Thyroid gland (tissue), 4 donors: ENCODE data around the gene SCIN. TPM values are rescaled to one million over a fixed set of nuclear protein-coding genes. Genes with fewer than 3 reads are reported as not detected.

Experiments
- DNase-seq, 2 donors: peaks; one replicate each; pipeline ENCODE4 v3.0.0-alpha.2; 2019
- H3K27ac ChIP-seq, 3 donors: fragments of 200-600 bp; sonication (generic); 1 replicate in 2 of 3; 2 replicates in 1 of 3; pipeline ENCODE4 v1.5.1; 2016 to 2019; ENCODE audit warnings: mild to moderate bottlenecking in 1 of 3, moderate library complexity in 1 of 3
- H3K27me3 ChIP-seq: fragments of 200-600 bp; sonication (generic); one replicate; pipeline ENCODE4 v1.5.1; 2019
- H3K36me3 ChIP-seq, 2 donors: fragments of 200-600 bp; sonication (generic); one replicate each; pipeline ENCODE4 v1.5.1; 2016 to 2019
- H3K4me1 ChIP-seq, 2 donors: fragments of 200-600 bp; sonication (generic); one replicate each; pipeline ENCODE4 v1.5.1; 2017 to 2019
- H3K4me3 ChIP-seq, 3 donors: fragments of 200-600 bp; sonication (generic); replicated peaks in 1 of 3; 1 replicate in 2 of 3; 2 replicates in 1 of 3; pipeline ENCODE4 v1.5.1; 2016; ENCODE audit warnings: mild to moderate bottlenecking in 1 of 3
- H3K9me3 ChIP-seq: fragments of 200-600 bp; sonication (generic); one replicate; pipeline ENCODE4 v1.5.1; 2017
- CTCF ChIP-seq, 6 experiments: fragments of 200-600 bp in 3 of 6; fragments of 450-650 bp in 3 of 6; sonication (generic) in 3 of 6; IDR thresholded peaks; one replicate each; pipeline ENCODE4 v1.5.1; 2016 to 2019; ENCODE audit warnings: antibody characterized with exemption in 6 of 6, mild to moderate bottlenecking in 2 of 6, inconsistent platforms in 1 of 6, moderate library complexity in 1 of 6
- POLR2A ChIP-seq, 2 donors: fragments of 450-650 bp; IDR thresholded peaks; one replicate each; pipeline ENCODE4 v1.6.1; 2017; ENCODE audit warnings: antibody characterized with exemption in 2 of 2, mild to moderate bottlenecking in 2 of 2, moderate library complexity in 1 of 2
- WGBS, 2 donors: methylation state at CpG; one replicate each; pipeline ENCODE4 v1.1.5; 2017; 5-methylcytosine and 5-hydroxymethylcytosine counted together
- intact Hi-C: fragments of 100-400 bp; cut with DNase I; formaldehyde crosslinking; loops from one replicate; pipeline ENCODE4 v1.15.1; 2023
- total RNA-seq, 4 donors: library from RNA; depleted of rRNA; stranded (reverse); fragments of >200 nt; gene quantifications; one replicate each; pipeline ENCODE4 v1.2.3, GENCODE V29; 2016

Gene SCIN
- total RNA-seq, 4 donors from 2014 or later: 0.67 to 8.4 (median 3.5) TPM

- TF ChIP-seq CTCF (IDR thresholded peaks at IDR 0.05): no peak
- no peak for TF ChIP-seq POLR2A (IDR thresholded peaks at IDR 0.05)
- no peaks in the 10 kb centered on the region for H3K36me3 ChIP-seq
- no peak overlapping the region for H3K4me3 ChIP-seq
- H3K9me3 ChIP-seq: no peaks in the 10 kb centered on the region
- 90 to 91% methylated on average over 1 of the region's 1 CpG for WGBS, 2 donors
- intact Hi-C loops: no loop called here
- peaks cover 0 to 9% of the 10 kb centered on the region in 2 donors for H3K4me1 ChIP-seq
- H3K27me3 ChIP-seq: no peaks in the 10 kb centered on the region
- H3K27ac ChIP-seq: no peak overlapping the region
- DNase-seq: no peak
Observed at GRCh38 chr7:12692035-12692434, 121.5 kb downstream of the SCIN start.

- Histone ChIP-seq H3K27ac (no peak overlapping the region), H3K9me3 (no peaks in the 10 kb centered on the region), H3K27me3 (no peaks in the 10 kb centered on the region), H3K4me3 (no peak overlapping the region), H3K36me3 (no peaks in the 10 kb centered on the region), H3K4me1 (peaks cover 0 to 9% of the 10 kb centered on the region in 2 donors)
- 31 to 60% methylated on average over 3 of the region's 3 CpGs for WGBS, 2 donors
- intact Hi-C loops: no loop called here
- TF ChIP-seq CTCF (IDR thresholded peaks at IDR 0.05) (no peak), POLR2A (IDR thresholded peaks at IDR 0.05) (no peak)
- DNase-seq: no peak
Observed at GRCh38 chr7:12692479-12693259, 122.1 kb downstream of the SCIN start.

- no peak overlapping the region for H3K27ac ChIP-seq
Observed at GRCh38 chr7:12694817-12695216, 124.3 kb downstream of the SCIN start.

GRCh38 chr7:12695965-12696364 lies 125.4 kb downstream of the SCIN start:
- TF ChIP-seq CTCF (IDR thresholded peaks at IDR 0.05) (no peak), POLR2A (IDR thresholded peaks at IDR 0.05) (no peak)
- no peaks in the 10 kb centered on the region for H3K27me3 ChIP-seq

More at GRCh38 chr7:12694817-12695216, 124.3 kb downstream of the SCIN start:
- H3K9me3 ChIP-seq: no peaks in the 10 kb centered on the region
- H3K27me3 ChIP-seq: no peaks in the 10 kb centered on the region
- TF ChIP-seq CTCF (IDR thresholded peaks at IDR 0.05) (no peak), POLR2A (IDR thresholded peaks at IDR 0.05) (no peak)
- 80 to 83% methylated on average over 1 of the region's 1 CpG for WGBS, 2 donors
- no peak overlapping the region for H3K4me3 ChIP-seq
- H3K36me3 ChIP-seq: no peaks in the 10 kb centered on the region
- peaks cover 0 to 9% of the 10 kb centered on the region in 2 donors for H3K4me1 ChIP-seq
- DNase-seq: no peak
- intact Hi-C loops: no loop called here

GRCh38 chr7:12699299-12699698 lies 128.8 kb downstream of the SCIN start:
- 96% methylated on average over 10 of the region's 10 CpGs for WGBS, 2 donors
- Histone ChIP-seq H3K4me3 (no peak overlapping the region), H3K36me3 (no peaks in the 10 kb centered on the region), H3K9me3 (peaks cover 3% of the 10 kb centered on the region), H3K27ac (no peak overlapping the region), H3K27me3 (no peaks in the 10 kb centered on the region), H3K4me1 (no peaks in the 10 kb centered on the region)
- DNase-seq: no peak
- intact Hi-C loops: no loop called here
- TF ChIP-seq CTCF (IDR thresholded peaks at IDR 0.05): no peak
- TF ChIP-seq POLR2A (IDR thresholded peaks at IDR 0.05): no peak

More at GRCh38 chr7:12695965-12696364, 125.4 kb downstream of the SCIN start:
- Histone ChIP-seq H3K4me1 (no peaks in the 10 kb centered on the region), H3K36me3 (no peaks in the 10 kb centered on the region), H3K27ac (no peak overlapping the region), H3K4me3 (no peak overlapping the region), H3K9me3 (no peaks in the 10 kb centered on the region)
- intact Hi-C loops: no loop called here
- 90 to 100% methylated on average over 1 of the region's 1 CpG for WGBS, 2 donors
- no peak for DNase-seq
